ENCODE data around the gene IDH3B. TPM values are rescaled to one million over a fixed set of nuclear protein-coding genes. Genes with fewer than 3 reads are reported as not detected.

Gene IDH3B
- total RNA-seq, 6 experiments from 2014 or later = 37.6 to 78.1 (median 43.6) TPM

- H3K36me3 ChIP-seq = no peaks in the 10 kb centered on the region
- H3K9me3 ChIP-seq = no peaks in the 10 kb centered on the region
- H3K27ac ChIP-seq = no peak overlapping the region
- TF ChIP-seq, protein P1, sequence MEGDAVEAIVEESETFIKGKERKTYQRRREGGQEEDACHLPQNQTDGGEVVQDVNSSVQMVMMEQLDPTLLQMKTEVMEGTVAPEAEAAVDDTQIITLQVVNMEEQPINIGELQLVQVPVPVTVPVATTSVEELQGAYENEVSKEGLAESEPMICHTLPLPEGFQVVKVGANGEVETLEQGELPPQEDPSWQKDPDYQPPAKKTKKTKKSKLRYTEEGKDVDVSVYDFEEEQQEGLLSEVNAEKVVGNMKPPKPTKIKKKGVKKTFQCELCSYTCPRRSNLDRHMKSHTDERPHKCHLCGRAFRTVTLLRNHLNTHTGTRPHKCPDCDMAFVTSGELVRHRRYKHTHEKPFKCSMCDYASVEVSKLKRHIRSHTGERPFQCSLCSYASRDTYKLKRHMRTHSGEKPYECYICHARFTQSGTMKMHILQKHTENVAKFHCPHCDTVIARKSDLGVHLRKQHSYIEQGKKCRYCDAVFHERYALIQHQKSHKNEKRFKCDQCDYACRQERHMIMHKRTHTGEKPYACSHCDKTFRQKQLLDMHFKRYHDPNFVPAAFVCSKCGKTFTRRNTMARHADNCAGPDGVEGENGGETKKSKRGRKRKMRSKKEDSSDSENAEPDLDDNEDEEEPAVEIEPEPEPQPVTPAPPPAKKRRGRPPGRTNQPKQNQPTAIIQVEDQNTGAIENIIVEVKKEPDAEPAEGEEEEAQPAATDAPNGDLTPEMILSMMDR (IDR thresholded peaks at IDR 0.05) = no peak
- TF ChIP-seq POLR2A (IDR thresholded peaks at IDR 0.05) = no peak
- intact Hi-C loops (cut with DNase I) = no loop called here
- H3K4me3 ChIP-seq = no peak overlapping the region
- no peaks in the 10 kb centered on the region for H3K4me1 ChIP-seq
- WGBS (ENCODE audit: insufficient coverage, low coverage, low lambda C conversion rate, missing lambda C conversion rate) = 90% methylated on average over 7 of the region's 8 CpGs
- no peaks in the 10 kb centered on the region for H3K27me3 ChIP-seq
- no peak for ATAC-seq
- DNase-seq = no peak
Measured at GRCh38 chr20:2703716-2704475, 39.9 kb upstream of the IDH3B start.

GRCh38 chr20:2701671-2702081 lies 37.7 kb upstream of the IDH3B start:
- H3K4me3 ChIP-seq = no peak overlapping the region
- ATAC-seq = no peak
- intact Hi-C loops (cut with DNase I) = no loop called here
- no peak overlapping the region for H3K27ac ChIP-seq
- H3K27me3 ChIP-seq = no peaks in the 10 kb centered on the region
- TF ChIP-seq, protein P1 (IDR thresholded peaks at IDR 0.05) = no peak
- TF ChIP-seq POLR2A (IDR thresholded peaks at IDR 0.05) = no peak
- H3K4me1 ChIP-seq = no peaks in the 10 kb centered on the region
- WGBS (ENCODE audit: insufficient coverage, low coverage, low lambda C conversion rate, missing lambda C conversion rate) = 44% methylated on average over 5 of the region's 5 CpGs
- no peaks in the 10 kb centered on the region for H3K36me3 ChIP-seq
- no peak for DNase-seq
- no peaks in the 10 kb centered on the region for H3K9me3 ChIP-seq

DNA sequence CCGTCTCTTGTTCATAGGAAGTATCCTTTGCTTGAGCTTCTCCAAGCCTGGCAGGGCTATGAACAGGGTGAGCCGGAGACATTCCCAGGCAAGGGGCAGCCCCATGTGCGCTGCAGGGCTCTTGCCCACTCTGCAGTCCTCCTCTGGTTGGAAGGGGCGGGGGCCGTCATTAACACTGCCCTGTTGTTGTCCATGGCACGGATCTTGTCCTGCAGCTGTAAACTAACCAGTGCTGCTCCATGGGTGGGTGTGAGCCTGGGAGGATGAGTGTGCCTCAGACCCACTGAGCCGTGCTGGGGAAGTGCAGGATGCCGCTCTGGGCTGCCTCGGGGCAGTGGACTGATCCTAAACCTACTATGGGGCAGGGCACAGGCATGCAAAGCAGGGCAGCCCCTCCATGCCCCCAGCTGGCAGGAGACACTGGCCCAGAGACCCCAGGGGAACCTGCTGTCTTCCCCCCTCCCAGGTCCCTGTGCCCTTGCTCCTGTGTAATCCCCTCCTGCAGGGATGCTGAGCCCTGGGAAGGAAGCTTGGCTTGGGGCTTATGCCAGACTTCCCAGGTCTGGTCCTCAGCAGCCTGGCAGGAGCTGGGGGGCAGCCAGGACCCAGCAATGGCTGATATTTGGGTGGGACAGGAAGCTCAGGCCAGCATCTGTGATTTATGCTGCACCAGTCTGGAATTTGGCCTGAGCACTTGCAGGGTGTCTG lies 37.1 kb upstream of the IDH3B start:
- H3K36me3 ChIP-seq = no peaks in the 10 kb centered on the region
- 73% methylated on average over 3 of the region's 9 CpGs for WGBS (ENCODE audit: insufficient coverage, low coverage, low lambda C conversion rate, missing lambda C conversion rate)
- H3K27ac ChIP-seq = no peak overlapping the region
- TF ChIP-seq POLR2A (IDR thresholded peaks at IDR 0.05) = no peak
- TF ChIP-seq, protein P1 (IDR thresholded peaks at IDR 0.05) = no peak
- H3K4me3 ChIP-seq = no peak overlapping the region
- no peak for DNase-seq
- no peak for ATAC-seq
- no peaks in the 10 kb centered on the region for H3K9me3 ChIP-seq
- H3K27me3 ChIP-seq = no peaks in the 10 kb centered on the region
- intact Hi-C loops (cut with DNase I) = no loop called here
- H3K4me1 ChIP-seq = no peaks in the 10 kb centered on the region

GRCh38 chr20:2699775-2700413 lies 35.9 kb upstream of the IDH3B start:
- Histone ChIP-seq H3K36me3 (no peaks in the 10 kb centered on the region), H3K4me3 (no peak overlapping the region), H3K27me3 (peaks cover 0 to 4% of the 10 kb centered on the region in 2 donors), H3K4me1 (no peaks in the 10 kb centered on the region), H3K27ac (no peak overlapping the region), H3K9me3 (no peaks in the 10 kb centered on the region)
- TF ChIP-seq POLR2A (IDR thresholded peaks at IDR 0.05) = no peak
- TF ChIP-seq, protein P1 (IDR thresholded peaks at IDR 0.05) = no peak
- WGBS (ENCODE audit: insufficient coverage, low coverage, low lambda C conversion rate, missing lambda C conversion rate) = 77% methylated on average over 2 of the region's 5 CpGs
- DNase-seq = no peak
- intact Hi-C loops (cut with DNase I) = no loop called here
- no peak for ATAC-seq
